Kidney epithelial cell (primary cell): Measurements from ENCODE around the gene IFFO2. TPM values are rescaled to one million over a fixed set of nuclear protein-coding genes. Genes with fewer than 3 reads are reported as not detected.

Experiments used
- DNase-seq: peaks from one replicate; pipeline ENCODE4 v3.0.0-alpha.2; 2010; ENCODE audit warnings: low read depth
- H3K27me3 ChIP-seq: 2 replicates; pipeline ENCODE4 v1.6.0; 2011; ENCODE audit warnings: low read length; ENCODE audit not compliant: control insufficient read depth, insufficient read depth
- H3K36me3 ChIP-seq: 2 replicates; pipeline ENCODE4 v1.5.1; 2011; ENCODE audit warnings: low read length; ENCODE audit not compliant: control insufficient read depth, insufficient read depth
- H3K4me3 ChIP-seq: 2 replicates; pipeline ENCODE4 v1.5.1; 2011; ENCODE audit warnings: low read depth, mild to moderate bottlenecking, control low read depth, low read length
- CTCF ChIP-seq: IDR thresholded peaks from 2 replicates; pipeline ENCODE4 v1.5.1; 2011; ENCODE audit warnings: mild to moderate bottlenecking, moderate library complexity, low read length, control low read depth, inconsistent platforms; ENCODE audit not compliant: insufficient read depth, poor library complexity, severe bottlenecking
- total RNA-seq: library from RNA; depleted of rRNA; stranded (reverse); fragments of >200 nt; gene quantifications from 2 replicates; pipeline ENCODE4 v1.2.3, GENCODE V29; 2015

Gene IFFO2
- total RNA-seq, 1 donor from 2014 or later, result 25.3 TPM

GRCh38 chr1:18881642-18882431 is 74.6 kb downstream of the IFFO2 start:
- DNase-seq, result no peak

GRCh38 chr1:18881164-18881563 is 75.3 kb downstream of the IFFO2 start:
- Histone ChIP-seq H3K36me3 (no peaks in the 10 kb centered on the region), H3K27me3 (peaks cover 2% of the 10 kb centered on the region), H3K4me3 (no peak overlapping the region)
- DNase-seq, result no peak
- no peak for TF ChIP-seq CTCF

More at GRCh38 chr1:18881642-18882431, 74.6 kb downstream of the IFFO2 start:
- H3K4me3 ChIP-seq, result no peak overlapping the region
- no peak for TF ChIP-seq CTCF
- no peaks in the 10 kb centered on the region for H3K36me3 ChIP-seq
- no peaks in the 10 kb centered on the region for H3K27me3 ChIP-seq

GRCh38 chr1:18880585-18880984 is 75.9 kb downstream of the IFFO2 start:
- TF ChIP-seq CTCF, result no peak
- DNase-seq, result no peak
- Histone ChIP-seq H3K27me3 (peaks cover 2% of the 10 kb centered on the region), H3K4me3 (no peak overlapping the region), H3K36me3 (no peaks in the 10 kb centered on the region)

GRCh38 chr1:18879791-18880309 is 76.6 kb downstream of the IFFO2 start:
- no peak for DNase-seq
- TF ChIP-seq CTCF, result no peak
- H3K27me3 ChIP-seq, result peaks cover 2% of the 10 kb centered on the region
- H3K36me3 ChIP-seq, result no peaks in the 10 kb centered on the region
- H3K4me3 ChIP-seq, result no peak overlapping the region

GRCh38 chr1:18879215-18879790 is 77.2 kb downstream of the IFFO2 start:
- Histone ChIP-seq H3K27me3 (peaks cover 2% of the 10 kb centered on the region), H3K4me3 (no peak overlapping the region), H3K36me3 (no peaks in the 10 kb centered on the region)
- no peak for DNase-seq
- TF ChIP-seq CTCF, result no peak
